Ovary (tissue), 9 donors: Measurements from ENCODE around the gene UHRF1. TPM values are rescaled to one million over a fixed set of nuclear protein-coding genes. Genes with fewer than 3 reads are reported as not detected.

ENCODE experiments used
- DNase-seq, 5 donors: peaks; one replicate each; pipeline ENCODE4 v3.0.0-alpha.2; 2019 to 2020
- H3K27ac ChIP-seq, 2 donors: fragments of 200-600 bp; one replicate each; pipeline versions ENCODE4 v1.5.1 to v1.8.0; 2019 to 2022
- H3K27me3 ChIP-seq: fragments of 200-600 bp; one replicate; pipeline ENCODE4 v1.8.0; 2022
- H3K36me3 ChIP-seq: fragments of 200-600 bp; sonication (generic); one replicate; pipeline ENCODE4 v1.5.1; 2019
- H3K4me1 ChIP-seq: one replicate; pipeline ENCODE4 v1.8.1; 2013; ENCODE audit warnings: mild to moderate bottlenecking, moderate library complexity; ENCODE audit not compliant: insufficient read depth
- H3K4me3 ChIP-seq: fragments of 200-600 bp; sonication (generic); one replicate; pipeline ENCODE4 v1.5.1; 2017
- H3K9me3 ChIP-seq, 2 donors: fragments of 200-600 bp in 1 of 2; sonication (generic) in 1 of 2; one replicate each; pipeline versions ENCODE4 v1.5.1 to v1.8.1; 2013 to 2019; ENCODE audit warnings: mild to moderate bottlenecking in 1 of 2, moderate library complexity in 1 of 2
- EP300 ChIP-seq: sonication (generic); formaldehyde crosslinking; IDR thresholded peaks from one replicate; pipeline ENCODE4 v1.6.1; 2017; ENCODE audit warnings: antibody characterized with exemption
- POLR2A ChIP-seq: fragments of 450-650 bp; IDR thresholded peaks from one replicate; pipeline ENCODE4 v1.6.1; 2017; ENCODE audit warnings: antibody characterized with exemption, mild to moderate bottlenecking, moderate library complexity
- WGBS, 3 donors: extraction: QIAGEN DNeasy Blood & Tissue Kit in 1 of 3; methylation state at CpG; one replicate each; pipeline versions ENCODE4 v1.1.5 to v1.1.7; 2013 to 2017; 5-methylcytosine and 5-hydroxymethylcytosine counted together
- intact Hi-C, 4 donors: fragments of 100-400 bp; cut with DNase I; formaldehyde crosslinking; loops; one replicate each; pipeline versions ENCODE4 v1.11.0 to v1.15.1; 2022 to 2023
- polyA plus RNA-seq, 2 donors: library from polyadenylated mRNA; stranded (reverse); fragments of 200-250 nt in 1 of 2; fragments of 350-450 nt in 1 of 2; fragmentation: Illumina TruSeq in 1 of 2; extraction: RNeasy Lipid Tissue Mini Kit (QIAGEN cat#74804) in 1 of 2; gene quantifications; one replicate each; pipeline ENCODE4 v1.2.3, GENCODE V29; 2013 to 2014
- total RNA-seq, 7 donors: library from RNA; depleted of rRNA in 2 of 7; stranded (reverse); fragments of >200 nt in 2 of 7; fragmentation: NEBNext Ultra II Directional in 3 of 7; extraction: Animal tissue kit (Norgen Biotek cat#: 25700) in 3 of 7; gene quantifications; one replicate each; pipeline versions ENCODE4 v1.1.0 to v1.2.4, GENCODE V29; 2016 to 2023
- TF ChIP-seq, protein P1 (sequence below), 3 donors: fragments of 450-650 bp in 2 of 3; fragments of 200-600 bp in 1 of 3; IDR thresholded peaks; one replicate each; pipeline versions ENCODE4 v1.5.1 to v1.8.0; 2016 to 2022; ENCODE audit warnings: antibody characterized with exemption in 3 of 3, mild to moderate bottlenecking in 1 of 3
- donor health status: DM: no; HTN: no; CAD: no; lungs with moderate emphysema.
- donor health status: DM: no; HTN: no; CAD: no.
- donor health status: Bipolar disorder and iron deficiency.
- donor health status: DM: yes; HTN: yes; CAD: no.
- donor health status: DM: no; HTN: no; CAD: no.
- donor health status: DM: yes; HTN: yes; CAD: no.

The UHRF1 gene
- total and polyA plus RNA-seq, 9 donors = 0.18 to 4.0 (median 0.50) TPM

DNA sequence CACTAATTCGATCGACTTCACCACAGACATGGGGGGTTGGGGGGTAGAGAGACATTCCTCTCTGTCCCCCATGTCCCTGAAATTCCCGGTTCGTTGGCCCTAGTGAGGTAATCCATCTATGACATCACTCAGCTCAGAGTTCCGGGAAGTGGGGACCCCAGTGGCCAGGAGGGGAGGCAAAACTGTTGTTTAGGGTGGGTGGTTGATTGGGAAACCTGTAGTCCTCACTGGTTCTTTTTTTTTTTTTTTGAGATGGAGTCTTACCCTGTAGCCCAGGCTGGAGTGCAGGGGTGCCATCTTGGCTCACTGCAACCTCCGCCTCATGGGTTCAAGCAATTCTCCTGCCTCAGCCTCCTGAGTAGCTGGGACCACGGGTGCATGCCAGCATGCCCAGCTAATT lies 6.5 kb upstream of the UHRF1 start, which contains the start of gene ARRDC5:
ARRDC5 (minus strand) TSS at position 101 of the 400 bp plus-strand sequence; CDS start at position 30, 71 bp downstream.
- DNase-seq = no peak
- H3K4me3 ChIP-seq = no peak within 1 kb of the TSS
- no peak within 1 kb of the TSS for H3K27ac ChIP-seq
- no peaks in the 10 kb centered on the region for H3K9me3 ChIP-seq
- TF ChIP-seq EP300 = no peak
- TF ChIP-seq POLR2A = no peak
- TF ChIP-seq, protein P1, sequence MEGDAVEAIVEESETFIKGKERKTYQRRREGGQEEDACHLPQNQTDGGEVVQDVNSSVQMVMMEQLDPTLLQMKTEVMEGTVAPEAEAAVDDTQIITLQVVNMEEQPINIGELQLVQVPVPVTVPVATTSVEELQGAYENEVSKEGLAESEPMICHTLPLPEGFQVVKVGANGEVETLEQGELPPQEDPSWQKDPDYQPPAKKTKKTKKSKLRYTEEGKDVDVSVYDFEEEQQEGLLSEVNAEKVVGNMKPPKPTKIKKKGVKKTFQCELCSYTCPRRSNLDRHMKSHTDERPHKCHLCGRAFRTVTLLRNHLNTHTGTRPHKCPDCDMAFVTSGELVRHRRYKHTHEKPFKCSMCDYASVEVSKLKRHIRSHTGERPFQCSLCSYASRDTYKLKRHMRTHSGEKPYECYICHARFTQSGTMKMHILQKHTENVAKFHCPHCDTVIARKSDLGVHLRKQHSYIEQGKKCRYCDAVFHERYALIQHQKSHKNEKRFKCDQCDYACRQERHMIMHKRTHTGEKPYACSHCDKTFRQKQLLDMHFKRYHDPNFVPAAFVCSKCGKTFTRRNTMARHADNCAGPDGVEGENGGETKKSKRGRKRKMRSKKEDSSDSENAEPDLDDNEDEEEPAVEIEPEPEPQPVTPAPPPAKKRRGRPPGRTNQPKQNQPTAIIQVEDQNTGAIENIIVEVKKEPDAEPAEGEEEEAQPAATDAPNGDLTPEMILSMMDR (IDR thresholded peaks at IDR 0.05) = no peak
- H3K36me3 ChIP-seq = no peaks in the 10 kb centered on the region
- no peaks in the 10 kb centered on the region for H3K4me1 ChIP-seq
- no peaks in the 10 kb centered on the region for H3K27me3 ChIP-seq
- WGBS, 3 donors = 77 to 88% (median 81%) methylated on average over 7 of the region's 7 CpGs
- intact Hi-C loops = no loop called here

DNA sequence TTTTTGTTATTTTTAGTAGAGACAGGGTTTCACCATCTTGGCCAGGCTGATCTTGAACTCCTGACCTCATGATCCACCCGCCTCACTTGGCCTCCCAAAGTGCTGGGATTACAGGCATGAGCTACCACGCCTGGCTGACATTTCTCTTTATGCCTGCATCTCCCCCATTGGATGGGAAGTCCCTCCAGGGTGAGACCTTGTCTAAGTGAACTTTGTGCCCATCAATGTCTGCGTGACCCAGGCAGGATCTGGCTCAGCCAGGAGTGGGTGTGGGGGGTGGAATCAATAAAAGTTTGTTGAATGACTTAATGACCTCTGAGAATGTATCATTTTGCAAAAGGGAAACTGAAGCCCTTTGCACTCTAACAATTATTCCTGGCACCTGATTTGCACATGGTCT lies 4.8 kb upstream of the UHRF1 start:
- no peaks in the 10 kb centered on the region for H3K27me3 ChIP-seq
- no peak overlapping the region for H3K4me3 ChIP-seq
- WGBS, 3 donors = 69 to 83% (median 75%) methylated on average over 3 of the region's 3 CpGs
- TF ChIP-seq POLR2A (no peak), EP300 (no peak)
- TF ChIP-seq, protein P1 (IDR thresholded peaks at IDR 0.05) = no peak
- no peaks in the 10 kb centered on the region for H3K9me3 ChIP-seq
- H3K4me1 ChIP-seq = no peaks in the 10 kb centered on the region
- intact Hi-C loops = no loop called here
- DNase-seq = no peak
- no peaks in the 10 kb centered on the region for H3K36me3 ChIP-seq
- no peak overlapping the region for H3K27ac ChIP-seq

DNA sequence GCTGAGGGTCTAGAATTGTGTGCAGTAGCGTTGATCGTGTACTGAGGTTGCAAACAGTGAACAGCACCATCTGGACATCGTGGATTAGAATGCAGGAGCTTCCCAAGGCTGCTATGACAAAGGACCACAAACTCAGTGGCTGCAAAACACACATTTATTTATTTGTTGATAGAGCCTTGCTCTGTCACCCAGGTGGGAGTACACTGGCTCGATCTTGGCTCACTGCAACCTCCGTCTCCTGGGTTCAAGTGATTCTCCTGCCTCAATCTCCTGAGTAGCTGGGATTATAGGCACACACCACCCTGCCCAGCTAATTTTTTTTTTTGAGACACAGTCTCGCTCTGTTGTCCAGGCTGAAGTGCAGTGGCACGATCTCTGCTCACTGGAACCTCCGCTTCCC lies 2.3 kb upstream of the UHRF1 start:
- Histone ChIP-seq H3K27me3 (no peaks in the 10 kb centered on the region), H3K36me3 (no peaks in the 10 kb centered on the region), H3K9me3 (no peaks in the 10 kb centered on the region), H3K4me3 (no peak overlapping the region), H3K4me1 (peaks cover 5% of the 10 kb centered on the region), H3K27ac (no peak overlapping the region)
- TF ChIP-seq EP300 = no peak
- intact Hi-C loops = loop anchor here in 1 of 4 donors (2.0 kb wide), 1 partner anchor 96 kb away; no protein-coding TSS in a partner anchor
- DNase-seq = no peak
- WGBS, 3 donors = 69 to 76% (median 76%) methylated on average over 8 of the region's 8 CpGs

DNA sequence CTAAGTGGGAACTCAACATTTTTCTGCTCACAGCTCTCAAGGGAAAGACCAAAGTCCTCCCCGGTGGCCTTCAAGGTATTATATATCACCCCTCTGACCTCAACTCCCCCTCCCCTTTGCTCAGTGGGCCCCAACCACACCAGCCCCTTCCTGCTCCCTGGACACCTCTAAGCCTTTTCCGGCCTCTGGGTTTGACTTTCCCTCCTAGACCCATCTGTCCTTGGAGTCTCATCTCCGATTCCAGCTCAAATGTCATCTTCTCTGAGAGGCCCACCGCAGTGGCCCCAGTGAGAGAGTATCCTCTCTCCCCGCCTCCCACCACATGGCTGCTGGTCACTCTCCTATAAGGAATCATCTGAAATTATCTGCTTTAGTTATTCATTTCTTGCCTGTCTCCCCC lies 941 bp upstream of the UHRF1 start:
- TF ChIP-seq EP300 (no peak), POLR2A (no peak)
- TF ChIP-seq, protein P1 (IDR thresholded peaks at IDR 0.05) = no peak
- Histone ChIP-seq H3K9me3 (no peaks in the 10 kb centered on the region), H3K4me1 (peaks cover 5% of the 10 kb centered on the region), H3K27ac (no peak overlapping the region), H3K36me3 (no peaks in the 10 kb centered on the region), H3K4me3 (no peak overlapping the region), H3K27me3 (no peaks in the 10 kb centered on the region)
- DNase-seq = no peak
- intact Hi-C loops = no loop called here
- 72 to 80% (median 79%) methylated on average over 5 of the region's 5 CpGs for WGBS, 3 donors

DNA sequence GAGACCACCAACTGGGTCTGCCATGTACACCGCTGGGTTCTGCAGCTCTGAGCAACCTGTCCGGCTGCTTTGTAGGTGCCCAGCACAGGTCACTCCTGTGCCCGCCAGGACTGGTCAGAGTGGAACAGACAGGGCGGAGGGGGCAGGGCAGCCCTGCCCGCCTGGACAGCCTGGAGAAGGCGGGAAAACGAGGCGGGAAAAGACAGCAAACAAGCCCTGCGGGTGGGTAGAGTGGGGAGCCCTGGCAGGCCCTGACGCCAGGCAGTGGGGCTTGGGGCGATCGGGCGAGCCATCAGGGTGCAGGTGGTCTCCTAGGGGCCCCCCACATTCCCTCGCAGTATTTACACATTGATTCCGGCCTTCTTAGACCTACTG lies 533 bp upstream of the UHRF1 start:
- Histone ChIP-seq H3K4me3 (no peak overlapping the region), H3K27ac (no peak overlapping the region)
- TF ChIP-seq POLR2A (no peak), EP300 (no peak)
- TF ChIP-seq, protein P1 (IDR thresholded peaks at IDR 0.05) = no peak

More for the DNA sequence above, 533 bp upstream of the UHRF1 start:
- H3K9me3 ChIP-seq = no peaks in the 10 kb centered on the region
- intact Hi-C loops = no loop called here
- 69 to 79% (median 74%) methylated on average over 15 of the region's 15 CpGs for WGBS, 3 donors
- no peaks in the 10 kb centered on the region for H3K27me3 ChIP-seq
- DNase-seq = no peak
- no peaks in the 10 kb centered on the region for H3K36me3 ChIP-seq
- H3K4me1 ChIP-seq = peaks cover 5% of the 10 kb centered on the region
